Activated CD4-positive, alpha-beta T cell treated with anti-CD3 and anti-CD28 coated beads, Interleukin-2, amount 10 ng/mL, durations not matched to agents 7 days and 5 days (primary cell): Measurements from ENCODE around the gene PSG2. TPM values are rescaled to one million over a fixed set of nuclear protein-coding genes. Genes with fewer than 3 reads are reported as not detected.
"Not testable (repeated sequence)": the region's sequence is repeated elsewhere in the genome, so short reads cannot be mapped to it uniquely, and the experiment has no call there.

Source experiments
- CTCF ChIA-PET: fragments of 350-600 bp; sonication (Branson Sonifier 250); formaldehyde crosslinking; loops from one replicate; lab custom pipeline; 2021; ENCODE audit warnings: antibody characterized with exemption; lab: Charles Lee
- POLR2A ChIA-PET: fragments of 350-600 bp; sonication (Branson Sonifier 250); formaldehyde crosslinking; loops from one replicate; lab custom pipeline; 2021; ENCODE audit warnings: antibody characterized with exemption; lab: Charles Lee
- DNase-seq: peaks from one replicate; pipeline ENCODE4 v3.0.0-alpha.2; 2020
- H3K27ac Mint-ChIP-seq: one replicate; pipeline ENCODE4 v1.8.0; 2021; ENCODE audit warnings: mild to moderate bottlenecking, moderate library complexity, mixed read lengths
- H3K27me3 Mint-ChIP-seq: one replicate; pipeline ENCODE4 v1.8.0; 2021; ENCODE audit warnings: mixed read lengths
- H3K36me3 Mint-ChIP-seq: one replicate; pipeline ENCODE4 v1.8.0; 2021; ENCODE audit warnings: low read depth, mixed read lengths
- H3K4me1 Mint-ChIP-seq: one replicate; pipeline ENCODE4 v1.8.0; 2021; ENCODE audit warnings: mixed read lengths
- H3K4me3 Mint-ChIP-seq: one replicate; pipeline ENCODE4 v1.8.0; 2021; ENCODE audit warnings: mild to moderate bottlenecking, moderate library complexity, mixed read lengths
- H3K9me3 Mint-ChIP-seq: one replicate; pipeline ENCODE4 v1.8.0; 2021; ENCODE audit warnings: mixed read lengths
- total RNA-seq, 2 experiments: library from RNA; stranded (reverse); gene quantifications; one replicate each; pipeline ENCODE4 v1.2.3, GENCODE V29; 2021

PSG2 gene
- total RNA-seq, 2 experiments from 2014 or later: not detected

DNA sequence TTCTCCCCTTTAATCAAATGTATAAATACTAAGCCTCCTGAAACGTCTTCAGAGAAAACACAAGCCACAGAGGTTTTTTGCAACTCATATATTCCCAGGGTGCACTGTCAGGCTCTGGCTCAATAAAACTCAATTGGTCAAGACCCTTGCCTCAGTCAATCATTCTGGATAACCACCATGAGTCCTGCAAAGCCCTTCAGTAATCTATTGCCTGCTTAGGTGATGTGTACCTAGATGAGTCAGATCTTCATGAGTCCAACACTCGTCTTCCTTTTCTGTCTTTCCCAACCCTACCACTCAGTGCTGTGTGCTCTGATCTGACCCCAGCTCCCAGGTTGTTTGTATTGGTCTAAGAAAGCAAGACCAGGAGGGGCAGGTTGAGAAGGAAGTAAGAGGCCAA, 24.1 kb downstream of the PSG2 start:
- H3K27ac Mint-ChIP-seq, POLR2A ChIA-PET, H3K4me3 Mint-ChIP-seq, DNase-seq, H3K27me3 Mint-ChIP-seq, H3K36me3 Mint-ChIP-seq, H3K4me1 Mint-ChIP-seq, CTCF ChIA-PET: not testable (repeated sequence)
- H3K9me3 Mint-ChIP-seq: peaks cover 23% of the 10 kb centered on the region

DNA sequence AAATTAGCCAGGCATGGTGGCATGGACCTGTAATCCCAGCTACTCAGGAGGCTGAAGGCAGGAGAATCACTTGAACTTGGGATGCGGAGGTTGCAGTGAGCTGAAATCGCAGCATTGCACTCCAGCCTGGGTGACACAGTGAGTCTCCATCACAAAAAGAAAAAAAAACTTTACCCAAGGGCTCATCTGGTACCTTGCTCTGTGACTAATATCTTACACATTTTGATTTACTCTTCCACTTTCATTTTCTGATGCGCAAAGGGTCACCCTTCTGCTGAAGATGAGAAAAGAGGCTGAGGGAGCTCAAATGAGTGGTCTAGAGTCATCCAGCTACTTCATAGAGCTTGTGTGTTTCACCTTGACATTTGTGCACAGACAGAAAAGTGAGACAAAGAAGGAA, 34.5 kb downstream of the PSG2 start:
- H3K4me1 Mint-ChIP-seq, POLR2A ChIA-PET, H3K4me3 Mint-ChIP-seq, H3K36me3 Mint-ChIP-seq, CTCF ChIA-PET, H3K9me3 Mint-ChIP-seq, H3K27ac Mint-ChIP-seq, H3K27me3 Mint-ChIP-seq, DNase-seq: not testable (repeated sequence)

DNA sequence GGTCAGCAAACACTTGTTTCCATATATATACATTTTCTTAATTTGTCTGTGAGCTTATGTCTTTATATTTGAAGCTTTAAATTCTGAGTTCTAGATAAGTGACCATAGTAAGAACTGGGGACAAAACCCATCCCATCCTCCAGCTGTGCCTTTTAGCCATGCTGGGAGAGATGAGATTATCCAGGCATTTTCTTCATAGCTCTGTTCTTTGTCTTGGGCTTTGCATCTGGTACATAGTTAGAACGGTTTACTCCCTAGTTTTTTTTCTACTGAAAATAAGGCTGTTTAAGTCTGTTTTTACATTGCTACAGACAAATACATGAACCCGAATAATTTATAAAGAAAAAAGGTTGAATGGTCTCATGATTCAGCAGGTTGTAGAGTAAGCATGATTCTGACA, 35.9 kb downstream of the PSG2 start:
- H3K9me3 Mint-ChIP-seq, CTCF ChIA-PET, H3K4me3 Mint-ChIP-seq, H3K4me1 Mint-ChIP-seq, H3K36me3 Mint-ChIP-seq, DNase-seq, H3K27ac Mint-ChIP-seq, H3K27me3 Mint-ChIP-seq, POLR2A ChIA-PET: not testable (repeated sequence)

DNA sequence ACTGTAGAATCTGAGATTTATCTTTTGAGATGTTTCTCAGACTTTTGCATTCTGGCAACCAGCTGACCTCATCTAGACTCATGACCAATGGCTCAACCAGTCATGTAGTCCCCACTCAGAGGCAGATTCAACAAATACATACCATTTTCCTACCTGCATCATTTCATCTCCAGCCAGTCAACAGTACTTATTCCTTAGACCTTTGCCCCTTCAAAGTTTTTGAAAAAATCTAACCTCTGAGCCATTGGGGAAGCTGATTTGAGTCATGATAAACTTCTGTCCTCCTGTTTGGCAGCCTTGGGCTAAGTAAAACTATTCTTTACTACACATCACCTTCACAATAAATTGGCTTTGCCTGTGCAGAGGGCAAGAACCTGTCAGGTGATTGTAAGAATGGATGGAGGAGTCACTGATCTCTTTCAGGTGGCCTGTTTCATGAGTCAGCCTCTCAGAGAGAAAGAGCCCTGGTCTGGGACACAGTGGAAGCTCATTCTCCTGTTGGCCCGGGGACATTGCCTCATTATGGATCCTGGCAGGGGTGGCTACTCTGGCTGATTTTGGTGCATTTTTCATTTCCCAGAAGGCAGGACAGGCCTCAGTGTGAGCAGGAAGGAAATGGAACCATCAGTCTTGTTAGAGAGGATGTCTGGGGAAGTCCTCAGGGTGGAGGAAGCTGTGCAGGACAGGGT, 38.9 kb downstream of the PSG2 start:
- DNase-seq, H3K27ac Mint-ChIP-seq, POLR2A ChIA-PET, CTCF ChIA-PET, H3K27me3 Mint-ChIP-seq, H3K36me3 Mint-ChIP-seq, H3K9me3 Mint-ChIP-seq, H3K4me1 Mint-ChIP-seq, H3K4me3 Mint-ChIP-seq: not testable (repeated sequence)

DNA sequence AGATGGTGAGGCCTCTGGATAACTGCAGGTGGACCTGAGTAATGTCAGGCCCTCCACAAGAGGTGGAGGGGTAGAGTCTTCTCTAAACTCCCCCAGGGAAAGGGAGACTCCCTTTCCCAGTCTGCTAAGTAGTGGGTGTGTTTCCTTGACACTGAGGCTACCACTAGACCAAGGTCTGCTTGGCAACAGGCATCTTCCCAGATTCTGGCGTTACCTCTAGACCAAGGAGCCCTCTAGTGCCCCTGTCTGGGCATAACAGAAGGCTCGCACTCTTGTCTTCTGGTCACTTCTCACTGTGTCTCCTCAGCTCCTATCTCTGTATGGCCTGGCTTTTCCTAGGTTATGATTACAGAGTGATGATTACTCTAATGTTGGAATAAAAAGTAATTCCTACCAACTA, 50.9 kb downstream of the PSG2 start:
- H3K27ac Mint-ChIP-seq, POLR2A ChIA-PET, H3K36me3 Mint-ChIP-seq, H3K27me3 Mint-ChIP-seq, H3K4me1 Mint-ChIP-seq, DNase-seq, H3K4me3 Mint-ChIP-seq, H3K9me3 Mint-ChIP-seq: not testable (repeated sequence)
- CTCF ChIA-PET: interaction anchor here (1.1 kb wide), 1 partner anchor 466 kb away, joined by 4 read pairs; no protein-coding TSS in a partner anchor

DNA sequence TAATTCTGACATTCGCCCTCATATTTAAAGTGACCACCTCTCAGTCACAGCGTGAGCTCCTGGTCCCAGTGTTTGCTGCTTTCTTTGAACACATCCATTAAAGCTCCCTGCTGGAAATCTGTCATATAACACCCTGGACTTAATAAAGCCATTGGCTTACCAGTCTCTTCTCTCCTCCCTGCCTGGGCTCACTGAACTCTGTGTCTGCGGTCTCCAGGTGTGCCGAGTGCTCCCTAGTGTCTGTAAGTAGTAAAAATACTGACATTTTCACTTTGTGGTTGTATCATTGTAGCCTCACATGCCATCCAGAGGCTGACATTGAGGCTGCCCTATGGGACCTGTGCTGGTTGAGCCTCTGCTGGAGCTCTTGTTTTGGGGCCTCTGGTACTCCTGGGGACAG, 53.6 kb downstream of the PSG2 start:
- POLR2A ChIA-PET: no interaction called here

DNA sequence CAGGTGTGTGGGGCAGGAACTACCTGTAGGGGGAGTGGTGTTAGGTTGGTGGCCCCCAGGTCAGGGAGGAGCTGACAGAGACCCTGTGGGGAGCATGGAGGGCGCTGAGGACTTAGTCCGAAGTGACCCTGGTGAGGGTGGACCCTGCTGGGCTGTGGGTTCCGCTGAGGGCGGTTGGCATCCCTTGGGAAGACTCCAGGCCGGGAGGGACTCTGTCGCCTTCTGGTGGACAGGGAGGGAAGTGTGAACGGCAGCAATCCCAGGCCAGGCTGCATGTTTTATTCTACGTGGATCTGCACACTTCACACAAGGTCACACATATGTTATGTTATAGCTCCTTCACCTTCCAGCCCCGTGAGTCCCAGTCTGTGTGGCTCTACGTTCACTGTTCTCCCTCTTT, 54.5 kb downstream of the PSG2 start:
- H3K27ac Mint-ChIP-seq, H3K36me3 Mint-ChIP-seq, H3K4me1 Mint-ChIP-seq, H3K9me3 Mint-ChIP-seq, H3K4me3 Mint-ChIP-seq, CTCF ChIA-PET, DNase-seq, POLR2A ChIA-PET, H3K27me3 Mint-ChIP-seq: not testable (repeated sequence)

More for the DNA sequence above, 53.6 kb downstream of the PSG2 start:
- no peak for DNase-seq
- CTCF ChIA-PET: no interaction called here
- Mint-ChIP-seq H3K27me3 (no peaks in the 10 kb centered on the region), H3K9me3 (no peaks in the 10 kb centered on the region), H3K27ac (no peak overlapping the region), H3K4me3 (no peak overlapping the region), H3K36me3 (no peaks in the 10 kb centered on the region), H3K4me1 (no peaks in the 10 kb centered on the region)

DNA sequence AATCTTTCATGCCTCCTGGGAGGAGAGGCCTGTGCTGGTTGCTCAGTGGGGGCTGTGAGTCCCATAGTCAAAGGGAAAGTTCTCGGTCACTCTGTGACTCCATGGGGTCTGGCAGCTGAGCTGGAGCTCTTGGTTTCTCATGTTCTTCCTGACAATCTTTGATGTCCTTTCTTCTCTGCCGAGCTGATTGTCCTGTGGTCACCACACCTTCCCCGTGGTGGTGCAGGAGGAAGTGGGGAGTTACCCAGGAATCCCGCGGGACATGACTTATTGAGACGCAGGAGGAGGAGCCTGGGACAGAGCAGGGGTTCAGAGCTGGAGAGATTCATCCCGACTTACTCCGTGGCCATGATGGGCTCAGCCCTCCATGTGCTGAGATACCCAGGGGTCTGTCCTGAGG, 55.4 kb downstream of the PSG2 start:
- POLR2A ChIA-PET, H3K4me3 Mint-ChIP-seq, H3K4me1 Mint-ChIP-seq, H3K9me3 Mint-ChIP-seq, H3K36me3 Mint-ChIP-seq, CTCF ChIA-PET, H3K27me3 Mint-ChIP-seq, DNase-seq, H3K27ac Mint-ChIP-seq: not testable (repeated sequence)

DNA sequence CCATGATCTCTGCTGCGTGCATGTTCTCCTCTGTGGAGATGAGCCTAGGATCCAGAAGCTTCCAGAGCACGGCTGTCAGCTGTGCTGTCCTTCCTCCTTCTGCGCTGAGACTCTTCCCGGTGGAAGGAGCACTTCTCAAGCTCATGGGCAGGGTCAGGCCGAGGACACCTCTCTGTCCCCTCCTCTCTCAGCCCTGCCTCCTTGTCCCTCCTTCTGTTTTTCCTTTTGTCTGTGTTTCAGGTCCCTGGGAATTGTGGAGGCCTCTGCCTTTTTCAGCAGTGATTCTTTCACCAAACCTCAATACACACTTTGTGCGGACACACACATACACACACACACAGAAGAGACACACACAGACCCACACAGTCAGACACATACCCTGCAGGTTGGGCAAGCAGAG, 56.1 kb downstream of the PSG2 start, which contains the start of gene PSG11:
PSG11 (minus strand) TSS at position 101 of the 400 bp plus-strand sequence; CDS start at position 4, 97 bp downstream.
- CTCF ChIA-PET, H3K27me3 Mint-ChIP-seq, H3K9me3 Mint-ChIP-seq, H3K4me3 Mint-ChIP-seq, H3K4me1 Mint-ChIP-seq, H3K36me3 Mint-ChIP-seq, POLR2A ChIA-PET, H3K27ac Mint-ChIP-seq, DNase-seq: not testable (repeated sequence)

DNA sequence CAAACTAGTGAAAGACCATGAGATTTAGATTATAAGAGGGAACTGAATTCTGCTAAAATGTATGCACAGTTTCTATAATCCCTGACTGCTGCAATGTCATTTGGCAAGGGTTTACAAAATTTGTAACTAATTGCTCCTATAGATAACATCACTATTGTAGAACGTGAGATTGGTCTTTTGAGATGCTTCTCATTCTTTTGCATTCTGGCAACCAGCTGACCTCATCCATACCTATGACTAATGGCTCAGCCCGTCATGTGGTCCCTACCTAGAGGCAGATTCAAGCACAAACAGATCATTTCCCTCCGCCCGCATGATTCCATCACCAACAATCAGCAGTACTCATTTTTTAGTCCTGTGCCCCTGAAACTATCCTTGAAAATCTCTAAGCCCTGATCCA, 60.4 kb downstream of the PSG2 start:
- H3K9me3 Mint-ChIP-seq, H3K4me1 Mint-ChIP-seq, H3K4me3 Mint-ChIP-seq, DNase-seq, H3K27me3 Mint-ChIP-seq, H3K36me3 Mint-ChIP-seq, POLR2A ChIA-PET, H3K27ac Mint-ChIP-seq: not testable (repeated sequence)
- CTCF ChIA-PET: interaction anchor here (1.0 kb wide), 1 partner anchor 165 kb away, joined by 3 read pairs; no protein-coding TSS in a partner anchor

DNA sequence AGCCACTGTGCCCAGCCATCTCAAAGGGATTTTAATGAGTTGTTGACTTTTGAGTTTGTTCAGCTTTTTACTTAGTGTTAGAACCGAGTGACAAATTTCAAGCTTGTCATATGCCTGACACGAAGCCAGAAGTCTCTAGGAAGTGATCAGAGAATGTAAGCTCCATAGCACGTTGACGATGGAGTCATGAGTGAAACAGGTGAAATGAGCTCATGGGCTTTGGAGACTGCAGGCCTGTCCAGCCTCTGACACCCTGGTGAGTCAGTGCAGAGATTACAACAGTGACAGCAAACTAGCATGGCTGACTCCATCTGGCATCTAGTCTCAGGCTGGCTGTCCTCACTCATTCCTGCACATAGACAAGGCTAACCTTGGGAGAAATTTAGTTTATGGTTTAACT, 60.9 kb downstream of the PSG2 start:
- H3K27ac Mint-ChIP-seq, H3K4me3 Mint-ChIP-seq, H3K36me3 Mint-ChIP-seq, H3K27me3 Mint-ChIP-seq, POLR2A ChIA-PET, DNase-seq, H3K9me3 Mint-ChIP-seq, H3K4me1 Mint-ChIP-seq: not testable (repeated sequence)
- CTCF ChIA-PET: interaction anchor here (1.0 kb wide), 1 partner anchor 165 kb away, joined by 3 read pairs; no protein-coding TSS in a partner anchor

DNA sequence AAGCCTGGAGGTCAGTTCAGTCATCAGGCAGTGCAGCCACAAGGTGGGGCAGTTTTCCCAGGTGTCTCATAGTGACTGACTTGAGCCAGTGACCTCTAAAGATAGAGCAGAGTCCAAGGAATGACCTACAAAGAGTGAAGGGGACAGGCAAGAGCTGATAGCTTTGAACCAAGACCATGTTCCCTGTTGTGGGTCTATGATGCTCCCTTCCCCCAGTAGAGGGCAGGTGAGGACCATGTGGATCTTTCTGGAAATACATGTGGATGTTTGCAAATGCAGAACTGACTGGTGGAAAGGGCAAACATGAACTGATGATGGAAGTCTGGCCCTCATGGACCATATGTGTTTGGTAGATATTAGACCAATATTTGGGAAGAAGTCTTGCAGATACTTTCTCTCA, 62.9 kb downstream of the PSG2 start:
- POLR2A ChIA-PET, H3K9me3 Mint-ChIP-seq, H3K4me1 Mint-ChIP-seq, DNase-seq, H3K27me3 Mint-ChIP-seq, H3K4me3 Mint-ChIP-seq, H3K27ac Mint-ChIP-seq, H3K36me3 Mint-ChIP-seq: not testable (repeated sequence)
- CTCF ChIA-PET: interaction anchor here (0.6 kb wide), 1 partner anchor 416 kb away, joined by 3 read pairs; no protein-coding TSS in a partner anchor
